HepG2 (cell line): ENCODE results near the gene KLHL18. TPM values are rescaled to one million over a fixed set of nuclear protein-coding genes. Genes with fewer than 3 reads are reported as not detected.

Source experiments
- CAMTA2 ChIP-seq: sonication (generic); formaldehyde crosslinking; IDR thresholded peaks from 2 replicates; pipeline ENCODE4 v1.4.0; 2020; ENCODE audit warnings: mild to moderate bottlenecking, missing genetic modification reagents, borderline replicate concordance
- CREM ChIP-seq, 2 experiments: sonication (generic) in 1 of 2; formaldehyde crosslinking in 1 of 2; IDR thresholded peaks; 2 replicates each; pipeline versions ENCODE4 v1.4.0 to v1.6.1; 2016 to 2020; ENCODE audit warnings: antibody characterized with exemption in 1 of 2, mild to moderate bottlenecking in 1 of 2, missing genetic modification reagents in 1 of 2
- FUBP1 ChIP-seq: sonication (generic); formaldehyde crosslinking; IDR thresholded peaks from 2 replicates; pipeline ENCODE4 v1.5.1; 2020; ENCODE audit warnings: missing genetic modification reagents, mild to moderate bottlenecking, borderline replicate concordance
- LBX2 ChIP-seq: sonication (generic); formaldehyde crosslinking; IDR thresholded peaks from 2 replicates; pipeline ENCODE4 v1.5.0; 2020; ENCODE audit warnings: missing genetic modification reagents, mild to moderate bottlenecking, borderline replicate concordance
- NFATC3 ChIP-seq: sonication (generic); formaldehyde crosslinking; IDR thresholded peaks from 2 replicates; pipeline ENCODE4 v1.5.1; 2020; ENCODE audit warnings: mild to moderate bottlenecking, missing genetic modification reagents
- NR2F1 ChIP-seq, 2 experiments: fragments of 450-650 bp in 1 of 2; formaldehyde crosslinking in 1 of 2; IDR thresholded peaks; 2 replicates each; pipeline versions ENCODE4 v1.5.0 to v1.6.1; 2016 to 2020; ENCODE audit warnings: mild to moderate bottlenecking in 1 of 2, missing compliant biosample characterization in 1 of 2, missing genetic modification reagents in 1 of 2, moderate library complexity in 1 of 2
- RORA ChIP-seq: sonication (generic); formaldehyde crosslinking; IDR thresholded peaks from 2 replicates; pipeline ENCODE4 v1.5.0; 2020; ENCODE audit warnings: mild to moderate bottlenecking, missing genetic modification reagents, moderate library complexity
- TEAD2 ChIP-seq: sonication (generic); formaldehyde crosslinking; IDR thresholded peaks from 2 replicates; pipeline ENCODE4 v1.9.0; 2021; ENCODE audit warnings: missing genetic modification reagents
- ZNF24 ChIP-seq: fragments of 450-650 bp; IDR thresholded peaks from 2 replicates; pipeline ENCODE4 v1.6.1; 2017; ENCODE audit warnings: antibody characterized with exemption, mild to moderate bottlenecking
- ZNF512B ChIP-seq: sonication (generic); formaldehyde crosslinking; IDR thresholded peaks from 2 replicates; pipeline ENCODE4 v1.5.1; 2020; ENCODE audit warnings: missing genetic modification reagents, mild to moderate bottlenecking, borderline replicate concordance
- ZNF543 ChIP-seq: sonication (generic); formaldehyde crosslinking; IDR thresholded peaks from 2 replicates; pipeline ENCODE4 v1.4.0; 2020; ENCODE audit warnings: mild to moderate bottlenecking, missing genetic modification reagents
- ZNF747 ChIP-seq: sonication (generic); formaldehyde crosslinking; IDR thresholded peaks from 2 replicates; pipeline ENCODE4 v1.8.1; 2023; ENCODE audit warnings: missing genetic modification reagents, mild to moderate bottlenecking, borderline replicate concordance
- ZUFSP ChIP-seq: sonication (generic); formaldehyde crosslinking; IDR thresholded peaks from 2 replicates; pipeline ENCODE4 v1.9.0; 2021; ENCODE audit warnings: missing genetic modification reagents, mild to moderate bottlenecking, borderline replicate concordance
- ZZZ3 ChIP-seq: sonication (generic); formaldehyde crosslinking; IDR thresholded peaks from 2 replicates; pipeline ENCODE4 v1.4.0; 2020; ENCODE audit warnings: missing genetic modification reagents, mild to moderate bottlenecking, borderline replicate concordance
- polyA plus RNA-seq, 8 experiments: library from polyadenylated mRNA; depleted of rRNA in 3 of 8; stranded (reverse) in 7 of 8; unstranded in 1 of 8; fragments of >200 nt; fragmentation: Illumina TruSeq in 4 of 8; extraction: Trizol in 4 of 8; gene quantifications; 2 replicates each; pipeline versions ENCODE4 v1.2.1 to v1.2.3, GENCODE V29; 2011 to 2016; ENCODE audit warnings: low read depth in 4 of 8, missing spikeins in 1 of 8, mixed read lengths in 1 of 8; ENCODE audit not compliant: insufficient read depth in 1 of 8
- total RNA-seq, 5 experiments: library from RNA; depleted of rRNA; stranded (reverse); fragments of >200 nt; fragmentation: Illumina TruSeq; extraction: Trizol; gene quantifications; 2 replicates each; pipeline ENCODE4 v1.2.3, GENCODE V29; 2016; ENCODE audit warnings: low read depth in 1 of 5
- TF ChIP-seq, protein P1 (sequence below): sonication (generic); formaldehyde crosslinking; IDR thresholded peaks from 2 replicates; pipeline ENCODE4 v1.5.0; 2020; ENCODE audit warnings: mild to moderate bottlenecking, missing genetic modification reagents
- TF ChIP-seq, protein P2 (sequence below): sonication (generic); formaldehyde crosslinking; IDR thresholded peaks from 2 replicates; pipeline ENCODE4 v1.5.1; 2020; ENCODE audit warnings: mild to moderate bottlenecking, missing genetic modification reagents, moderate library complexity

Gene KLHL18
- total and polyA plus RNA-seq, 2 of the 13 experiments (the other 11 are each of a cell fraction or from before 2014, with no cell fraction given): 17.5 to 18.8 TPM

- no peak for TF ChIP-seq FUBP1 (CRISPR knock-in tag)
- no peak for TF ChIP-seq RORA (CRISPR knock-in tag)
- peak; percentile 35; the same call in 1 of the 2 replicates for TF ChIP-seq NFATC3 (CRISPR knock-in tag)
- TF ChIP-seq CREM (IDR thresholded peaks at IDR 0.05): peak; percentile 86
- TF ChIP-seq CREM (CRISPR knock-in tag; IDR thresholded peaks at IDR 0.05): no peak
- TF ChIP-seq, protein P1, sequence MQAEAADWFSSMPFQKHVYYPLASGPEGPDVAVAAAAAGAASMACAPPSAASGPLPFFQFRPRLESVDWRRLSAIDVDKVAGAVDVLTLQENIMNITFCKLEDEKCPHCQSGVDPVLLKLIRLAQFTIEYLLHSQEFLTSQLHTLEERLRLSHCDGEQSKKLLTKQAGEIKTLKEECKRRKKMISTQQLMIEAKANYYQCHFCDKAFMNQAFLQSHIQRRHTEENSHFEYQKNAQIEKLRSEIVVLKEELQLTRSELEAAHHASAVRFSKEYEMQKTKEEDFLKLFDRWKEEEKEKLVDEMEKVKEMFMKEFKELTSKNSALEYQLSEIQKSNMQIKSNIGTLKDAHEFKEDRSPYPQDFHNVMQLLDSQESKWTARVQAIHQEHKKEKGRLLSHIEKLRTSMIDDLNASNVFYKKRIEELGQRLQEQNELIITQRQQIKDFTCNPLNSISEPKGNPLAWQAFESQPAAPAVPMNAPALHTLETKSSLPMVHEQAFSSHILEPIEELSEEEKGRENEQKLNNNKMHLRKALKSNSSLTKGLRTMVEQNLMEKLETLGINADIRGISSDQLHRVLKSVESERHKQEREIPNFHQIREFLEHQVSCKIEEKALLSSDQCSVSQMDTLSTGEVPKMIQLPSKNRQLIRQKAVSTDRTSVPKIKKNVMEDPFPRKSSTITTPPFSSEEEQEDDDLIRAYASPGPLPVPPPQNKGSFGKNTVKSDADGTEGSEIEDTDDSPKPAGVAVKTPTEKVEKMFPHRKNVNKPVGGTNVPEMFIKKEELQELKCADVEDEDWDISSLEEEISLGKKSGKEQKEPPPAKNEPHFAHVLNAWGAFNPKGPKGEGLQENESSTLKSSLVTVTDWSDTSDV (CRISPR knock-in tag): peak; percentile 81; the same call in 1 of the 2 replicates
- peak; percentile 44; the same call in 1 of the 2 replicates for TF ChIP-seq ZNF747 (CRISPR knock-in tag)
- TF ChIP-seq ZUFSP (CRISPR knock-in tag): no peak
- TF ChIP-seq NR2F1 (CRISPR knock-in tag; IDR thresholded peaks at IDR 0.05): no peak; a peak in 1 of 4 replicates
- TF ChIP-seq ZZZ3: peak; percentile 93
- no peak for TF ChIP-seq ZNF24
- TF ChIP-seq ZNF512B (CRISPR knock-in tag): no peak
- no peak for TF ChIP-seq LBX2 (CRISPR knock-in tag)
- no peak for TF ChIP-seq CAMTA2 (CRISPR knock-in tag)
- peak; percentile 60; the same call in 1 of the 2 replicates for TF ChIP-seq ZNF543
- TF ChIP-seq TEAD2: no peak
- TF ChIP-seq, protein P2, sequence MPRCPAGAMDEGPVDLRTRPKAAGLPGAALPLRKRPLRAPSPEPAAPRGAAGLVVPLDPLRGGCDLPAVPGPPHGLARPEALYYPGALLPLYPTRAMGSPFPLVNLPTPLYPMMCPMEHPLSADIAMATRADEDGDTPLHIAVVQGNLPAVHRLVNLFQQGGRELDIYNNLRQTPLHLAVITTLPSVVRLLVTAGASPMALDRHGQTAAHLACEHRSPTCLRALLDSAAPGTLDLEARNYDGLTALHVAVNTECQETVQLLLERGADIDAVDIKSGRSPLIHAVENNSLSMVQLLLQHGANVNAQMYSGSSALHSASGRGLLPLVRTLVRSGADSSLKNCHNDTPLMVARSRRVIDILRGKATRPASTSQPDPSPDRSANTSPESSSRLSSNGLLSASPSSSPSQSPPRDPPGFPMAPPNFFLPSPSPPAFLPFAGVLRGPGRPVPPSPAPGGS (CRISPR knock-in tag): peak; percentile 80; the same call in 1 of the 2 replicates
Observed at GRCh38 chr3:47282424-47283192, at the start of gene KLHL18, which contains the start of gene KIF9 (continued).
